Ectodermal cell (in vitro differentiated cells): ENCODE data around the gene ABCA2.
"Not testable (repeated sequence)": the region's sequence is repeated elsewhere in the genome, so short reads cannot be mapped to it uniquely, and the experiment has no call there.

Source experiments
- H3K27ac ChIP-seq: 2 replicates; pipeline ENCODE4 v1.7.0; 2013; ENCODE audit warnings: mild to moderate bottlenecking, low read depth, low read length; ENCODE audit not compliant: insufficient read depth, poor library complexity, severe bottlenecking
- H3K27me3 ChIP-seq: 2 replicates; pipeline ENCODE4 v1.7.0; 2013; ENCODE audit warnings: mild to moderate bottlenecking, low read length; ENCODE audit not compliant: insufficient read depth, control insufficient read depth, poor library complexity, severe bottlenecking
- H3K36me3 ChIP-seq: one replicate; pipeline ENCODE4 v1.7.0; 2013; ENCODE audit warnings: low read length; ENCODE audit not compliant: control insufficient read depth, insufficient read depth
- H3K4me1 ChIP-seq: one replicate; pipeline ENCODE4 v1.7.0; 2013; ENCODE audit warnings: low read length; ENCODE audit not compliant: control insufficient read depth, insufficient read depth
- H3K4me3 ChIP-seq: 2 replicates; pipeline ENCODE4 v1.7.0; 2013; ENCODE audit warnings: low read depth, low read length, control low read depth; ENCODE audit not compliant: insufficient read depth
- H3K9me3 ChIP-seq: 2 replicates; pipeline ENCODE4 v1.7.0; 2013; ENCODE audit warnings: mild to moderate bottlenecking, low read length, moderate library complexity; ENCODE audit not compliant: control insufficient read depth
- WGBS, 2 experiments: methylation state at CpG; one replicate each; pipeline ENCODE4 v1.1.7; 2013; ENCODE audit warnings: missing lambda C conversion rate in 2 of 2; 5-methylcytosine and 5-hydroxymethylcytosine counted together

Gene ABCA2

DNA sequence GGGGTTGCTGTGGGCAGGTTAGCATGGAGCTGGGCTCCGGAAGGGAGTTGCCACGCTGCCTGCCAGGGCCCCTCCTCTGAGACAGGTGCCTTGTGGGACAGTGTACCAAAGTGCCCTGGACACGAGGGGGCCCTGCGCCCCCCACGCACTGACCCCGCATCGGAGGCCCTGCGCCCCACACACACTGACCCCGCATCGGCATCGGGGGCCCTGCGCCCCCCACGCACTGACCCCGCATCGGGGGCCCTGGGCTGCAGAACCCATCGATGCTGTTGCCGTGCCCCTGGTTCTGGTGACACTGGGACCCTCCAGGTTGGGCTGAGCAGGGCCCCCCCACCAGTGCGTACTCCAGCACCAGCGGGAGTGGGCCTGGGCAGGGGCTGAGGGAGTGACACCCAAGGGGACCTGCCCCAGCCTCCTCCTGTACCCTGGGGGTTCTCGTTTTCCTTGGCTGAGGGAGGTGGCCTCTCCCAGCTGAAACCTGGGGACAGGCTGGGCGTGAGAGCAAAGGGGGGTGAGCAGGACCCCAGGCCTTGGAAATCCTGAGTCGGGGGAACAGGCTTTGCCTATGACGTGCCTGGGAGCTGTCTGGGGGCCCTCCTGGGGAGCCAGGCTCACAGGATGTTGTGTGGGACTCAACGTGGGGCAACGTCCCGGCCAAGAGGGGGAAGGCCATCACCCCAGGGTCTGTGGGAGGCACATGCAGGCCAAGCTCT, 35.4 kb upstream of the ABCA2 start:
- Histone ChIP-seq H3K27ac (no peak overlapping the region), H3K9me3 (no peaks in the 10 kb centered on the region), H3K36me3 (no peaks in the 10 kb centered on the region), H3K4me3 (no peak overlapping the region), H3K4me1 (no peaks in the 10 kb centered on the region), H3K27me3 (peaks cover 2% of the 10 kb centered on the region)
- 91 to 92% methylated on average over 26 of the region's 26 CpGs for WGBS, 2 experiments

DNA sequence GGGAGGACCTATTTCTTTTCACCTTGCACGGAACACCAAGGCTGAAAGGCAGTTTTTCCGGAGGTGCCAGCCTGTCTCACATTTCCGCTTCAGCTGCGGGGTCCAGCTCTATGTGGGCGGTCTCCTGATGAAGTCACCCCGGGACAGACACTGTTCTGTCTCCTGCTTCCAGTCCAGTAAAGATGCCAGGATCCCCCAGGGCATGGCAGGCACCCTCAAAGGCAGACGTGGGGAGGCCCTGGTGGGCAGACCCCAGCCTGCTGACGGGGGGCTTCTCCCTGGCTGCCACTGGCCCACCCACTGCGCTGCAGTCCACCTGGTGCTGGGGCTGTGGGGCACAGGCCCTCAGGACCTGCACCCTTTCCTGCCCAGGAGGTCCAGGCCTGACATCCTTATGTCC, 34.8 kb upstream of the ABCA2 start:
- not testable (repeated sequence) for H3K4me1 ChIP-seq, H3K9me3 ChIP-seq, H3K27ac ChIP-seq, H3K36me3 ChIP-seq, H3K27me3 ChIP-seq, H3K4me3 ChIP-seq
- WGBS, 2 experiments = 92 to 93% methylated on average over 6 to 7 of the region's 9 CpGs

DNA sequence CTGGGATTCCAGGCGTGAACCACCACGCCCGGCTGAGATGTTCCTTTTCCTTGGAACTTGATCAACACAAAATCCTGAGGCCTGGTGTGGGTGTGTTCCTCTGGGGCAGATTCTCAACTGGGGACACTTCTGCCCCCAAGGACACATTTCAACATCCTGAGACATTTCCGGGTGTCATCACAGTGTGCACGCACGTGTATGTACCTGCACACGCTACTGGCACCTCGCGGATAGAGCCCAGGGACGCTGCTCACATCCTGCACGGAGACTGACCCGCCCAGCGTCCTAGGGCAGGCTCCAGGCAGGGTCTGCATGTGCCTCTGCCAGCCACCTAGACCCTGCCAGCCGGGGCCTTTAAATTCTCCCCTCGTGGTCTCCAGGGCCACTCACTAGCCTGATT, 34.3 kb upstream of the ABCA2 start:
- H3K27ac ChIP-seq = no peak overlapping the region
- peaks cover 6% of the 10 kb centered on the region for H3K27me3 ChIP-seq
- H3K4me1 ChIP-seq = no peaks in the 10 kb centered on the region
- H3K4me3 ChIP-seq = no peak overlapping the region
- WGBS, 2 experiments = 91 to 92% methylated on average over 15 of the region's 15 CpGs
- no peaks in the 10 kb centered on the region for H3K9me3 ChIP-seq
- no peaks in the 10 kb centered on the region for H3K36me3 ChIP-seq

DNA sequence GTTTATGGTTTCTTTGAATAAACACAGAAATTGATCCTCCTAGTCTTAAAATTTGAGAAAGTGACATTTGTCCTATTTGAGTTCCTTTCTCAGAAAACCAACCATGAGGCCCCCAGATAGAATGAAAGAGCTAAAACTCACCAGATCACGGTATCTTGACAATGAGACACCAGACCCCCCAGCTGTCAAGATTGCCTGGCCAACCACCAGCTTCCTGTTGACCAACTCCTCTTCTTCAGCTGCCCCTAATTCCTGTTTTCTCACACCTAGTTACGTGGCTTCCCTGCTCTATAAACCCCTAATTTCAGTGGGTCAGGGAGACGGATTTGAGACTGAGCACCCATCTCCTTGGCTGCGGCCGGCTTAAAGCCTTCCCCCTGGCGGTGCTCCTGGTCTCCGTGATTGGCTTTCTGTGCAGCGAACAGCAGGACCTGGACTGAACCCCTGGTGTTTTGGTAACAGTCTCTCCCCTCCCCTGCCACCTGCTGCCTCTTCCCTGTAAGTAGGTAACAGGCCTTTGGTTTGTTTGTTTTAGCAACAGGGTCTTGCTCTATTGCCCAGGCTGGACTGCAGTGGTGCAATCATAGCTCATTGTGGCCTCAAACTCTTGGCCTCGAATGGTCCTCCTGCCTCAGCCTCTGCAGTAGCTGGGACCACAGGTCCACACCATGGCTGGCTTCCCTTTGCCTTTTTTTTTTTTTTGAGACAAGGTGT, 30.6 kb upstream of the ABCA2 start:
- no peaks in the 10 kb centered on the region for H3K9me3 ChIP-seq
- no peak overlapping the region for H3K27ac ChIP-seq
- H3K4me1 ChIP-seq = peaks cover 10% of the 10 kb centered on the region
- WGBS, 2 experiments = 86 to 87% methylated on average over 9 of the region's 9 CpGs
- no peaks in the 10 kb centered on the region for H3K36me3 ChIP-seq
- no peak overlapping the region for H3K4me3 ChIP-seq
- peaks cover 38% of the 10 kb centered on the region for H3K27me3 ChIP-seq

DNA sequence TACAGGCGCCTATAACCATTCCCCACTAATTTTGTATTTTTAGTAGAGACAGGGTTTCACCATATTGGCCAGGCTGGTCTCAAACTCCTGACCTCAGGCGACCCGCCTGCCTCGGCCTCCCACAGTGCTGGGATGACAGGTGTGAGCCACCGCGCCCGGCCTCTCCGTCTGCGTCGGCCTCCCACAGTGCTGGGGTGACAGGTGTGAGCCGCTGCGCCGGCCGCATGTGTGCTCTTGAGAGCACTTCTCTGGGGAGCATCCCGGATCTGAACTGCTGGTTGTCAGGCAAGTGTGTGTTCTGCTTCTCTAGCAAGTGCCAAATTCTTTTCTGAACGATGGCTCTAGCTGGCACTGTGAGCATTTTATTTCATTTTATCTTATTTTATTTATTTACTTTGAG, 29.5 kb upstream of the ABCA2 start:
- no peaks in the 10 kb centered on the region for H3K36me3 ChIP-seq
- 83 to 91% methylated on average over 16 of the region's 16 CpGs for WGBS, 2 experiments
- no peak overlapping the region for H3K27ac ChIP-seq
- peaks cover 49% of the 10 kb centered on the region for H3K27me3 ChIP-seq
- H3K4me1 ChIP-seq = peaks cover 10% of the 10 kb centered on the region
- H3K9me3 ChIP-seq = no peaks in the 10 kb centered on the region
- H3K4me3 ChIP-seq = no peak overlapping the region

DNA sequence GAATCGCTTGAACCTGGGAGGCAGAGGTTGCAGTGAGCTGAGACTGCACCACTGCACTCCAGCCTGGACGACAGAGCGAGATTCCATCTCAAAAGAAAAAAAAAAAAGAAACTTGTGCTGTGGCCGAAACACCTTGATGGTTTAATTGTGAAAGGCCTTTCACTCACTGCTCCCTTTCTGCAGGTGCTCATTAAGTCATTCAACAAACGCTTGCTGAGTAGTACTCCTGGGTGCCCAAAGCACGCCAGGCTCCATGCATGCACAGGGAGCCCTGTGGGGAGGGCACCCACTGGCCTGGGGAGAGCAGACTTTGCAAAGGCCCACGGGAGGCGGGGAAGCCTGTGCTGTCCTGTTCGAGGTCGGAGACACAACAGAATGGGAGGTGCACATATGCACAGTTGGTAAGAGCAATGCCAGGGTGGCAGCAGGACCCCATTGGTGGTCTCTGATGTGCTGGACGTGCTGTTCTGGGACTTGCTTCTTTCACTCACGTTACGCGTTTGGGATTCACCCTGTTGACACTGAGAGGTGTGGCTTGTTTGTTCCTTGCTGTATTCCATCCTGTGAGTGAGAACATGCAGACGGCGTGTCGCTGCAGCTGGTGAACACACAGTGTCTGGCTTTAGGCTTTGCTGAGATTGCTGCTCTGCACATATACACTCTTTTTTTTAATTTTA, 28.8 kb upstream of the ABCA2 start:
- H3K4me3 ChIP-seq = no peak overlapping the region
- no peak overlapping the region for H3K27ac ChIP-seq
- H3K9me3 ChIP-seq = no peaks in the 10 kb centered on the region
- H3K27me3 ChIP-seq = peaks cover 56% of the 10 kb centered on the region
- 91 to 92% methylated on average over 17 of the region's 17 CpGs for WGBS, 2 experiments
- peaks cover 10% of the 10 kb centered on the region for H3K4me1 ChIP-seq
- H3K36me3 ChIP-seq = no peaks in the 10 kb centered on the region

DNA sequence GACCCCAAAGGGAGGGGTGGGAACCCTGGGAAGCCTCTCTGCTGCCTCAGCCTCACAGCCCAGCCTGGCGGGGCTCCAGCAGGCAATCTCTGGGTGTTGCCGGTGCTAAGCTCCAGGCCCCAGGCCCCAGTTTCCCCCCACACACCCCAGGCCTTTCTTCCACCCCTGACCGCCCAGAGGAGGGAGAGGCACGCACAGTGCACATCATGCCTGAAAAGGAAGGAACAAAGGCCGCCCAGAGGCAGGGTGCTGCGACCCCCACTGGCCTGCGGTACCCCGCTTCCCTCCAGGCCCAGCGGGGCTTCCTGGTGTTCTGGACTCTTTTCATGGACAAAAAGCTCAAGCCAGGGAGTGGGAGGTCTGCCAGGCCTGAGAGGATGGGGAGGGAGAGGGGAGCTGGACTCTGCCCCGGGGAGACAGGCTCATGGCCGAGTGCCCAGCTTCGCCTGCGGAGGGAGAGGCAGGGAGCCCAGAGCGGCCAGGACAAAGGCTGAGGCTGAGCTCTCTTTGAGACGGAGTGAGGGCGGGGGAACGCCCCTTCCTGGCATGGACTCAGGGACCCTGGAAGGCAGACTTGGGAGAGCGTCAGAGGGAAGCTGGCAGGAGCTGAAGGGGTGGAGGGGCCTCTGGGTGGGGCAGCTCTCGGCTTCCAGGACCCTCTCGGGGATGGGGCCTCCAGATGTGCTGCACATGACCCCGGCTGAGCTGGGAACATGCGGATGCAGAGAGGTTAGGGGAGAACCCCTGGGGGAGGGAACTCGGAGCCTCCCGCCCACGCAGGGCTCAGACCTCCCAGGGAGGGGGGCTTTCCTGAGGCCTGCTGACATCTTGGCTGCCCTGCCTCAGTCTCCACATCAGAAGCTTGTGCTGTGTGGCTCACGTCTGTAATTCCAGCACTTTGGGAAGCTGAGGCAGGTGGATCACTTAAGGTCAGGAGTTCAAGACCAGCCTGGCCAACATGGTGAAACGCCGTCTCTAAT, 27.6 kb upstream of the ABCA2 start:
- Histone ChIP-seq H3K36me3 (no peaks in the 10 kb centered on the region), H3K4me1 (peaks cover 10% of the 10 kb centered on the region), H3K27me3 (peaks cover 68% of the 10 kb centered on the region), H3K4me3 (no peak overlapping the region), H3K27ac (no peak overlapping the region), H3K9me3 (no peaks in the 10 kb centered on the region)
- 68 to 69% methylated on average over 28 of the region's 28 CpGs for WGBS, 2 experiments

DNA sequence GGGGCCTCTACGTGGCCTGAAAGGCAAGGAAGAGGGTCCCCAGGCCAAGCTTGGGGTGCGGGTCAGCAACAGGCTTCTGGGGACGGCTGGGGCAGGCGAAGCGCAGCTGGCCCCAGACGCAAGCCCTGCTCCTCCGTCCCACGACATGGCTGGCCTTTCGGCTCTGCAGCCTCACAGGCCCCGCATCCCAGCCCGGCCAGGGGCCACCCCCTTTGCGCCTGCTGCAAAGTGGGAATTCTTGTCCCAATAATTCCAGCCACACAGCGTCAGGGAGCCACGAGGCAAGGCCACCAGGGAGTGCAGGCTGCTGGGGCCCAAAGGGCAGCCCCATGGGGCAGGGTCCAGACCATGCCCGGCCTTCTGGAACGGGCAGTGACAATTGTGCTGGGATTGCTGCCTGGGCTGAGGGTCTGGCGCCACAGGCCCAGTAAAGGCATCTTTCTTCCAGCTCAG, 26.9 kb upstream of the ABCA2 start:
- Histone ChIP-seq H3K27me3 (peaks cover 75% of the 10 kb centered on the region), H3K36me3 (no peaks in the 10 kb centered on the region), H3K27ac (no peak overlapping the region), H3K9me3 (no peaks in the 10 kb centered on the region), H3K4me1 (peaks cover 10% of the 10 kb centered on the region), H3K4me3 (no peak overlapping the region)
- WGBS, 2 experiments = 87 to 92% methylated on average over 17 of the region's 17 CpGs

DNA sequence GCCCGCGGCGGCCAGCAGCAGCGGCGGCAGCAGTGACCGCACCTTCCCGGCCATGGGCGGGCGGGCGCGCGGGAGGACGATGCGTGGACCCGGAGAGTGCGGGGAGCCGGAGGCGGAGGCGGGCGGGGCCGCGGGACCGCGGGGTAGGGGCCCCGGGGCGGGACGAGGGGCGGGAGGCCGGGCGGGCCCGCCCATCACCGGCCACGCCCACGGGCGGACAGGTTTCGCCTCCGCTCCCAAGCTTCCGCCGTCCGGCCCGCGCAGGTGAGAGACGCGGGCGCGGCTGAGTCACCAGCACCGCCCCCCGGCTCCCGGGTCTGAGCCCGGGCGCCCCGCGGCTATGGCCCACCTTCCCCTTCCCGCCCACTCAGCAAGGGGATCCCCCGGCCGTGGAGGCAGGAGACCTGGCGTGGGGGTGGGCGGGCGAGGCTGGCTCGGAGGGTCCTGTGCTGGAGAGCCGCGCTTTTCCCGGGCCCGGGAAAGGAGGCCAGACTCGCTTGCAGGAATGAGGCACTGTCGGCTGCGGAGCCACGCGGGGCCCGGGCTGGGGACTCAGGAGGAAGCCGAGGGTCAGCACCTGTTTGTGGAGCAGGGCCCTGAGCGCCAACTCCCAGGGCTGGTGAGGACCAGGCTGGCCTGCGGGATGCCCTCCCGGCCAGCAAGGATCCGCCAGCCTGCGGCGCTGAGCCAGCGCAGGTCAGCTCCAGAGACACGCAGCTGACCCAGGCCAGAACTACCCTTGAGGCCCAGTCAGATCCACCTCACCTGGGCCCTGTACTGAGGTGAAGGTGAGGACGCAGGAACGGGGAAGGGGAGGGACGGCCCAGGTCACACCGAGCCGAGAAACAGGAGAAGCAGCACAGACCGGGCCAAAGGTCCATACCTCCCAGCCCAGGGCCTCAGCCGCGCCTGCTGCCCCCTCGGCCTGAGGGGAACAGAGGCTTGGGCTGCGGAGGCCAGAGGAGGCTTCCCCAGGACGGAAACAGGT, 26.2 kb upstream of the ABCA2 start, which contains the start of gene ENTPD2:
TSS of gene ENTPD2 (minus strand) at position 118 of the 988 bp plus-strand sequence. CDS start at position 54, 64 bp downstream.
- Histone ChIP-seq H3K4me1 (peaks cover 10% of the 10 kb centered on the region), H3K36me3 (no peaks in the 10 kb centered on the region), H3K9me3 (no peaks in the 10 kb centered on the region), H3K27me3 (peaks cover 82% of the 10 kb centered on the region), H3K4me3 (peak within 1 kb of the TSS; percentile 25), H3K27ac (no peak within 1 kb of the TSS)
- WGBS, 2 experiments = 19 to 20% methylated on average over 90 of the region's 90 CpGs
